PFSK-1 (cell line): ENCODE data around the gene TCF12.

Experiments used
- FOXP2 ChIP-seq: optimal IDR thresholded peaks from 2 replicates; pipeline ENCODE3; 2011; ENCODE audit warnings: borderline replicate concordance, control low read depth, inconsistent platforms; ENCODE audit not compliant: insufficient read depth; ENCODE audit errors: extremely low read length, extremely low read depth
- POLR2AphosphoS5 ChIP-seq: IDR thresholded peaks from 2 replicates; pipeline ENCODE4 v1.6.1; 2012; ENCODE audit warnings: low read depth, mild to moderate bottlenecking, control low read depth, low read length, moderate library complexity
- SIN3A ChIP-seq: IDR thresholded peaks from 2 replicates; pipeline ENCODE4 v1.6.1; 2012; ENCODE audit warnings: mild to moderate bottlenecking, low read length, moderate library complexity, borderline replicate concordance; ENCODE audit not compliant: insufficient read depth
- TAF1 ChIP-seq: IDR thresholded peaks from 2 replicates; pipeline ENCODE4 v1.6.1; 2012; ENCODE audit warnings: low read length, control low read depth, borderline replicate concordance; ENCODE audit not compliant: insufficient read depth
- TF ChIP-seq, protein P1 (sequence below), 2 experiments: IDR thresholded peaks; 2 replicates each; pipeline versions ENCODE4 v1.6.1 to v1.8.0; 2011 to 2012; ENCODE audit warnings: low read depth in 2 of 2, low read length in 2 of 2, control low read depth in 1 of 2, inconsistent platforms in 1 of 2, mild to moderate bottlenecking in 1 of 2, moderate library complexity in 1 of 2; ENCODE audit not compliant: insufficient read depth in 1 of 2

The TCF12 gene

GRCh38 chr15:57114070-57114469, 195.6 kb downstream of the TCF12 start:
- TF ChIP-seq SIN3A (no peak), FOXP2 (no peak), POLR2AphosphoS5 (no peak), TAF1 (no peak)
- TF ChIP-seq, protein P1, sequence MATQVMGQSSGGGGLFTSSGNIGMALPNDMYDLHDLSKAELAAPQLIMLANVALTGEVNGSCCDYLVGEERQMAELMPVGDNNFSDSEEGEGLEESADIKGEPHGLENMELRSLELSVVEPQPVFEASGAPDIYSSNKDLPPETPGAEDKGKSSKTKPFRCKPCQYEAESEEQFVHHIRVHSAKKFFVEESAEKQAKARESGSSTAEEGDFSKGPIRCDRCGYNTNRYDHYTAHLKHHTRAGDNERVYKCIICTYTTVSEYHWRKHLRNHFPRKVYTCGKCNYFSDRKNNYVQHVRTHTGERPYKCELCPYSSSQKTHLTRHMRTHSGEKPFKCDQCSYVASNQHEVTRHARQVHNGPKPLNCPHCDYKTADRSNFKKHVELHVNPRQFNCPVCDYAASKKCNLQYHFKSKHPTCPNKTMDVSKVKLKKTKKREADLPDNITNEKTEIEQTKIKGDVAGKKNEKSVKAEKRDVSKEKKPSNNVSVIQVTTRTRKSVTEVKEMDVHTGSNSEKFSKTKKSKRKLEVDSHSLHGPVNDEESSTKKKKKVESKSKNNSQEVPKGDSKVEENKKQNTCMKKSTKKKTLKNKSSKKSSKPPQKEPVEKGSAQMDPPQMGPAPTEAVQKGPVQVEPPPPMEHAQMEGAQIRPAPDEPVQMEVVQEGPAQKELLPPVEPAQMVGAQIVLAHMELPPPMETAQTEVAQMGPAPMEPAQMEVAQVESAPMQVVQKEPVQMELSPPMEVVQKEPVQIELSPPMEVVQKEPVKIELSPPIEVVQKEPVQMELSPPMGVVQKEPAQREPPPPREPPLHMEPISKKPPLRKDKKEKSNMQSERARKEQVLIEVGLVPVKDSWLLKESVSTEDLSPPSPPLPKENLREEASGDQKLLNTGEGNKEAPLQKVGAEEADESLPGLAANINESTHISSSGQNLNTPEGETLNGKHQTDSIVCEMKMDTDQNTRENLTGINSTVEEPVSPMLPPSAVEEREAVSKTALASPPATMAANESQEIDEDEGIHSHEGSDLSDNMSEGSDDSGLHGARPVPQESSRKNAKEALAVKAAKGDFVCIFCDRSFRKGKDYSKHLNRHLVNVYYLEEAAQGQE (IDR thresholded peaks at IDR 0.05; ENCODE audit: insufficient read depth in 1 of 2, low read depth in 2 of 2, low read length in 2 of 2): no peak

GRCh38 chr15:57118013-57118799, 199.8 kb downstream of the TCF12 start:
- TF ChIP-seq POLR2AphosphoS5 (no peak), TAF1 (no peak), SIN3A (no peak), FOXP2 (no peak)
- TF ChIP-seq, protein P1 (IDR thresholded peaks at IDR 0.05; ENCODE audit: insufficient read depth in 1 of 2, low read depth in 2 of 2, low read length in 2 of 2): no peak

DNA sequence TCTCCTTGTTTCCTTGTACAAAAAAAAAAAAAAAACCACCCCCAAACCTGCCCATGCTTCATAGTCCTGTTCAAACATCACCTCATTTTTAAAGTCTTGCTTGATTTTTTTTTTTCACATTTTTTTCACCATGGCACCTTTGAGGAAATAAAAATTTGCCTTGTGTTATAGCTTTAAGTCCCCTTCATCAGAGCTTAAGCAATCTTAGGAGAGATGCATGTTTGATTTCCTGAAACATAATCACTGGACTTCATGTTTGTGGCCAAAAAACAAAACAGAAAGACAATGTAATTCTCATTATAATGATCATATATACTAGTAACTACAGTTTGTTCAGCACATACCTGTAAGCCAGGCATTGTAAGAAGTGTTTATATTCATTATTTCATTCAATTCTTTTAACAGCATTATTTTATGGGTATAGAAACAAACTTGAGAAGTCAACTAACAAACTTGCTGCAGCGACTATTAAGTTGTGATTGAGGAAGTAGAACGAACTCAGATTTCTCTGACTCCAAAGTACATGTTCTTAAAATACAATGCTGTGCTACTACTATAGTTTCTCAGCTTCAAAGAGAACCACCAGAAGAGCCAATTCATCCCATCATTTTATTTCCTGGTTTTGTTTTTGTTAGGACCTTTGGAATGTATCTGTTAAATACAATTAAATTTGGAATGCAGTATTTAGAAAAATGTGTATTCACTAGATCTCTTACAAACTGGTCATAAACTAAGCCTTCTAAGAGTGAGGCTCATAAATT, 203.8 kb downstream of the TCF12 start:
- TF ChIP-seq FOXP2 (no peak), SIN3A (no peak), POLR2AphosphoS5 (no peak), TAF1 (no peak)
- TF ChIP-seq, protein P1 (IDR thresholded peaks at IDR 0.05; ENCODE audit: insufficient read depth in 1 of 2, low read depth in 2 of 2, low read length in 2 of 2): no peak

DNA sequence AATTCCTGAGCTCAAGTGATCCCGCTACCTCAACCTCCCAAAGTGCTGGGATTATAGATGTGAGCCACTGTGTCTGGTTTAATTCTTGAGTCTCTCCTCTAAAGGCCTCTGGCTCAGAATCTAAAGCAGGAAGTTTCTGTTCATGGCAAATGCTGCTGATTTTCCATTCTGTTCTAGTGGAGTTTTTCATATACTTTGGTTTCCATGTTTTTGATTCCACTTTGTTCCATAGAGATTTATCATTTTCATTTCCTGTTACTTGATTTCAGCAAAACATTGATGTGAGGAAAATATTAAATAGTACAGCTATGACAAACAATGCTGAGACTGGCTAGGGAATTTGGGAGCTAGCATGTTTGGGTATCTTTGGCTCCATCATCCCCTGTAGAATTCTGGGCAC, 205.6 kb downstream of the TCF12 start:
- no peak for TF ChIP-seq SIN3A

DNA sequence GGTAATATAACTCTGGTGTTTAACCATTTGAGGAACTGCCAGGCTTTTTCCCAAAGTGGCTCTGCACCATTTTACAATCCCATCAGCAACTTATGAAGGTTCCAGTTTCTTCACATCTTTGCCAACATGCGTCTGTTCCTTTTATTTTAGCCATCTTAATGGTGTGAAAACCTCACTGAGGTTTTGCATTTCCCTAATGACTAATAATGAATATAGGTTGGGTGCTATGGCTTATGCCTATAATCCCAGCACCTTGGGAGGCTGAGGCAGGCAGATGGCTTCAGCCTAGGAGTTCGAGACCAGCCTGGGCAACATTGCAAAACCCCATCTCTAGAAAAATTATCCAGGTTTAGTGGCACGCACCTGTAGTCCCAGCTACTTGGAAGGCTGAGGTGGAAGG, 210.6 kb downstream of the TCF12 start:
- TF ChIP-seq FOXP2 (no peak), SIN3A (no peak)

GRCh38 chr15:57130956-57131355, 212.5 kb downstream of the TCF12 start:
- TF ChIP-seq, protein P1 (IDR thresholded peaks at IDR 0.05; ENCODE audit: insufficient read depth in 1 of 2, low read depth in 2 of 2, low read length in 2 of 2): no peak
- TF ChIP-seq TAF1 (no peak), SIN3A (no peak), POLR2AphosphoS5 (no peak), FOXP2 (no peak)
